ENCODE data around the gene MSI2.

DNA sequence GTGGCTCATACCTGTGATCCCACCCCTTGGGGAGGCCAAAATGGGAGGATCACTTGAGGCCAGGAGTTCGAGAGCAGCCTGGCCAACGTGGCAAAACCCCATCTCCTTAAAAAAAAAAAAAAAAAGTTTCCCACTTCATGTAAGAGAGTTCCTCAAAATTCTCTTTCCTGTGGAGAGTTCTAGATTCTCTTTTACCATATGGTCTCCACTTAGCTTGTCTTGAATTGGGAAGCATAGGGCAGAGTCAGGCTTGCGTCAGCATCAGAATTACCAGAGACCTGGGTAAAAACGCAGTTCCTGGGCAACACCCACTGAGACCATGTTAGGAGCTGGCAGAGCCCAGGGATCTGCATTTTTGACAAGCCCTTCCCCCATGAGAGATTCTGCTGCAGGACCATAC is 330.4 kb downstream of the MSI2 start:
- TF ChIP-seq, protein P1, sequence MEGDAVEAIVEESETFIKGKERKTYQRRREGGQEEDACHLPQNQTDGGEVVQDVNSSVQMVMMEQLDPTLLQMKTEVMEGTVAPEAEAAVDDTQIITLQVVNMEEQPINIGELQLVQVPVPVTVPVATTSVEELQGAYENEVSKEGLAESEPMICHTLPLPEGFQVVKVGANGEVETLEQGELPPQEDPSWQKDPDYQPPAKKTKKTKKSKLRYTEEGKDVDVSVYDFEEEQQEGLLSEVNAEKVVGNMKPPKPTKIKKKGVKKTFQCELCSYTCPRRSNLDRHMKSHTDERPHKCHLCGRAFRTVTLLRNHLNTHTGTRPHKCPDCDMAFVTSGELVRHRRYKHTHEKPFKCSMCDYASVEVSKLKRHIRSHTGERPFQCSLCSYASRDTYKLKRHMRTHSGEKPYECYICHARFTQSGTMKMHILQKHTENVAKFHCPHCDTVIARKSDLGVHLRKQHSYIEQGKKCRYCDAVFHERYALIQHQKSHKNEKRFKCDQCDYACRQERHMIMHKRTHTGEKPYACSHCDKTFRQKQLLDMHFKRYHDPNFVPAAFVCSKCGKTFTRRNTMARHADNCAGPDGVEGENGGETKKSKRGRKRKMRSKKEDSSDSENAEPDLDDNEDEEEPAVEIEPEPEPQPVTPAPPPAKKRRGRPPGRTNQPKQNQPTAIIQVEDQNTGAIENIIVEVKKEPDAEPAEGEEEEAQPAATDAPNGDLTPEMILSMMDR (IDR thresholded peaks at IDR 0.05), result no peak
- TF ChIP-seq POLR2A (IDR thresholded peaks at IDR 0.05), result no peak

Measured in adrenal gland (tissue), 5 donors.